Measurements from ENCODE around the gene DNAH14.

DNA sequence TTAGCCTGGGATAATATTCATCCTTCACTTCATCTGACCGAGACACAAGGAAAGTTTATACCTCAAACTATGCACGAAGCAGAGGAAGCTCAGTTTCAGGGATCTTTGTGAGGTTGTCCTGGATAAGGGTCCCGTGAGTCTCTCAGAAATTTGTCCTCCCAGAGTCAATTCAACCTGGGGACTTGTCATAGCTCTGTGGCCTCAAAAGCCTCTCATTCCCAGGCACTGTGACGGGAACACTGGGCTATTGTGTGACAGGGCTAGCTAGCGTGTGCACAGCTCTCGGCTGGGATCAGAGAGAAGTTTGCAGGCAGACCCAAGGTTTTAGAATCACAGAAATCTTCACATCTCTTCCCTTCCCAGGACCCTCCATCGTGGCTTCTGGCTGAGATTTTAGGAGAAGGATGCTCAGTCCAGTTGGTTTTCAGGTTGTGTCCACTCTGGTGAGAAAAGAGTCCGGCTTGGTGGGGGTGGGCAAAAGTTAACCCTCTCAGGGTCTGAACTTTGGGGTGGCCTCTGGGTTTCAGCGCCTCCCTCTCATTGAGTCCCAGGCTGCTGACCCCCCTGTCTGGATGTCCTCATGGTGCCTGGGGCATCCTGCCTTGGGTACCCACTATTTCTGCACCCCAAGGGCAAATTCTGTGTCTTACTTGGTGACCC, 518.8 kb downstream of the DNAH14 start:
- TF ChIP-seq POLR2A (IDR thresholded peaks at IDR 0.05) (no peak), CTCF (IDR thresholded peaks at IDR 0.05) (no peak)

All from uterus (tissue), 2 donors.